OCI-LY1 (cell line): ENCODE results near the gene SP6.

Experiments used
- H2AFZ ChIP-seq: fragments of 200-600 bp; sonication (generic), shearing (Covaris generic); 2 replicates; pipeline ENCODE4 v1.6.0; 2014; ENCODE audit warnings: antibody characterized with exemption, mild to moderate bottlenecking, low read length
- H3F3A ChIP-seq: fragments of 200-600 bp; sonication (generic), shearing (Covaris generic); 2 replicates; pipeline ENCODE4 v1.6.0; 2014; ENCODE audit warnings: mild to moderate bottlenecking, antibody characterized with exemption, low read length, moderate library complexity; ENCODE audit not compliant: insufficient read depth
- H3K27ac ChIP-seq: fragments of 200-600 bp; sonication (generic); 2 replicates; pipeline ENCODE4 v1.5.1; 2014; ENCODE audit warnings: low read length, mixed run types, mild to moderate bottlenecking, low read depth; ENCODE audit not compliant: poor library complexity, severe bottlenecking
- H3K27me3 ChIP-seq: fragments of 200-600 bp; sonication (generic); 2 replicates; pipeline ENCODE4 v1.6.0; 2014; ENCODE audit warnings: antibody characterized with exemption, mild to moderate bottlenecking, low read length, moderate library complexity; ENCODE audit not compliant: insufficient read depth
- H3K36me3 ChIP-seq: fragments of 200-600 bp; sonication (generic); 2 replicates; pipeline ENCODE4 v1.6.1; 2014; ENCODE audit warnings: mild to moderate bottlenecking, antibody characterized with exemption, low read length, moderate library complexity, mixed read lengths; ENCODE audit not compliant: insufficient read depth
- H3K4me1 ChIP-seq: fragments of 200-600 bp; sonication (generic); 2 replicates; pipeline ENCODE4 v1.5.1; 2014; ENCODE audit warnings: mild to moderate bottlenecking, low read length, moderate library complexity; ENCODE audit not compliant: insufficient read depth, severe bottlenecking
- H3K4me2 ChIP-seq: fragments of 200-600 bp; sonication (generic), shearing (Covaris generic); 2 replicates; pipeline ENCODE4 v1.6.1; 2014; ENCODE audit warnings: low read length
- H3K4me3 ChIP-seq: fragments of 200-600 bp; sonication (generic); 2 replicates; pipeline ENCODE4 v1.5.1; 2014; ENCODE audit warnings: low read length, low read depth, mild to moderate bottlenecking, mixed read lengths; ENCODE audit not compliant: poor library complexity, severe bottlenecking
- H3K79me2 ChIP-seq: fragments of 200-600 bp; shearing (Covaris generic); 2 replicates; pipeline ENCODE4 v1.6.1; 2016; ENCODE audit warnings: mixed run types, low read length, mixed read lengths; ENCODE audit not compliant: insufficient read depth
- H3K9ac ChIP-seq: fragments of 200-600 bp; sonication (generic), shearing (Covaris generic); 2 replicates; pipeline ENCODE4 v1.6.1; 2014; ENCODE audit warnings: mild to moderate bottlenecking, low read length, mixed read lengths
- H3K9me2 ChIP-seq: fragments of 200-600 bp; sonication (generic), shearing (Covaris generic); 2 replicates; pipeline ENCODE4 v1.6.1; 2014; ENCODE audit warnings: low read depth, mild to moderate bottlenecking, low read length, mixed read lengths
- H3K9me3 ChIP-seq: fragments of 200-600 bp; shearing (Covaris generic); 2 replicates; pipeline ENCODE4 v1.6.1; 2014; ENCODE audit warnings: low read length, mixed read lengths
- H4K20me1 ChIP-seq: fragments of 200-600 bp; sonication (generic), shearing (Covaris generic); 2 replicates; pipeline ENCODE4 v1.6.0; 2016; ENCODE audit warnings: mild to moderate bottlenecking, low read length; ENCODE audit not compliant: insufficient read depth
- CTCF ChIP-seq: fragments of 200-600 bp; sonication (generic), shearing (Covaris generic); IDR thresholded peaks from 2 replicates; pipeline ENCODE4 v1.5.1; 2017; ENCODE audit warnings: mild to moderate bottlenecking, antibody characterized with exemption, low read length, moderate library complexity, mixed read lengths
- EZH2 ChIP-seq: fragments of 200-600 bp; sonication (generic), shearing (Covaris generic); IDR thresholded peaks from 2 replicates; pipeline ENCODE4 v1.8.0; 2017; ENCODE audit warnings: borderline replicate concordance, mixed run types, mild to moderate bottlenecking, antibody characterized with exemption, low read length, moderate library complexity, mixed read lengths

The SP6 gene

GRCh38 chr17:47837401-47838039 is 13.4 kb downstream of the SP6 start:
- no peaks in the 10 kb centered on the region for H3K27me3 ChIP-seq
- no peaks in the 10 kb centered on the region for H3K36me3 ChIP-seq
- H3K4me2 ChIP-seq: no peak overlapping the region
- peaks cover 19% of the 10 kb centered on the region for H3K4me1 ChIP-seq
- H2AFZ ChIP-seq: no peak overlapping the region
- no peaks in the 10 kb centered on the region for H3K79me2 ChIP-seq
- no peak overlapping the region for H3K9ac ChIP-seq
- no peak overlapping the region for H3K27ac ChIP-seq
- no peaks in the 10 kb centered on the region for H3F3A ChIP-seq
- no peaks in the 10 kb centered on the region for H4K20me1 ChIP-seq
- no peak for TF ChIP-seq EZH2
- no peak for TF ChIP-seq CTCF
- H3K9me3 ChIP-seq: no peaks in the 10 kb centered on the region
- no peak overlapping the region for H3K4me3 ChIP-seq
- H3K9me2 ChIP-seq: no peaks in the 10 kb centered on the region

- Histone ChIP-seq H4K20me1 (no peaks in the 10 kb centered on the region), H2AFZ (no peak overlapping the region), H3K4me2 (no peak overlapping the region), H3K27ac (no peak overlapping the region), H3F3A (no peaks in the 10 kb centered on the region), H3K9me3 (no peaks in the 10 kb centered on the region), H3K4me3 (no peak overlapping the region), H3K9ac (no peak overlapping the region), H3K4me1 (peaks cover 22% of the 10 kb centered on the region), H3K36me3 (no peaks in the 10 kb centered on the region), H3K79me2 (no peaks in the 10 kb centered on the region), H3K27me3 (no peaks in the 10 kb centered on the region), H3K9me2 (no peaks in the 10 kb centered on the region)
- no peak for TF ChIP-seq CTCF
- TF ChIP-seq EZH2: no peak
Observed at GRCh38 chr17:47836601-47837000, 14.4 kb downstream of the SP6 start.

GRCh38 chr17:47834756-47835155 is 16.2 kb downstream of the SP6 start:
- Histone ChIP-seq H3K36me3 (no peaks in the 10 kb centered on the region), H3K4me1 (peaks cover 21% of the 10 kb centered on the region), H2AFZ (no peak overlapping the region), H3K79me2 (peaks cover 6% of the 10 kb centered on the region), H3K4me3 (no peak overlapping the region), H3K27ac (no peak overlapping the region), H3F3A (no peaks in the 10 kb centered on the region), H4K20me1 (no peaks in the 10 kb centered on the region), H3K9me2 (no peaks in the 10 kb centered on the region), H3K9ac (no peak overlapping the region), H3K27me3 (no peaks in the 10 kb centered on the region), H3K9me3 (no peaks in the 10 kb centered on the region), H3K4me2 (no peak overlapping the region)
- no peak for TF ChIP-seq EZH2
- no peak for TF ChIP-seq CTCF
